ENCODE data around the gene RNF227.
"Not testable (repeated sequence)": the region's sequence is repeated elsewhere in the genome, so short reads cannot be mapped to it uniquely, and the experiment has no call there.

Gene RNF227

GRCh38 chr17:7887482-7888183, 28.5 kb downstream of the RNF227 start:
- DNase-seq = peak; percentile 85

- no peak for DNase-seq
Observed at GRCh38 chr17:7887038-7887481, 29.0 kb downstream of the RNF227 start.

GRCh38 chr17:7886227-7887037, 29.7 kb downstream of the RNF227 start:
- DNase-seq = peak; percentile 31

- peak; percentile 8 for DNase-seq
Observed at GRCh38 chr17:7885367-7886226, 30.5 kb downstream of the RNF227 start.

- no peak for DNase-seq
Observed at GRCh38 chr17:7884581-7885366, 31.3 kb downstream of the RNF227 start.

GRCh38 chr17:7883781-7884386, 32.2 kb downstream of the RNF227 start:
- DNase-seq = peak; percentile 7

- DNase-seq = peak; percentile 32
Observed at GRCh38 chr17:7882629-7883028, 33.5 kb downstream of the RNF227 start.

GRCh38 chr17:7882068-7882467, 34.0 kb downstream of the RNF227 start:
- DNase-seq = peak; percentile 84

- no peak for DNase-seq
Observed at GRCh38 chr17:7881276-7882054, 34.6 kb downstream of the RNF227 start.

GRCh38 chr17:7880076-7880868, 35.8 kb downstream of the RNF227 start:
- no peak for DNase-seq

GRCh38 chr17:7878234-7878633, 37.9 kb downstream of the RNF227 start:
- no peak for DNase-seq

- DNase-seq = no peak
Observed at GRCh38 chr17:7875804-7876370, 40.2 kb downstream of the RNF227 start.

- DNase-seq = no peak
Observed at GRCh38 chr17:7873051-7873450, 43.0 kb downstream of the RNF227 start.

GRCh38 chr17:7867881-7868329, 48.2 kb downstream of the RNF227 start:
- no peak for DNase-seq

GRCh38 chr17:7864995-7865650, 51.0 kb downstream of the RNF227 start:
- DNase-seq = no peak

- not testable (repeated sequence) for DNase-seq
Observed at GRCh38 chr17:7864384-7864783, 51.7 kb downstream of the RNF227 start.

Data from NCI-H526 treated with DMSO at 0.1 percent for 48 hours (cell line).